GM19099 (cell line): ENCODE measurements around the gene FNDC5.

Source experiments
- POLR2A ChIP-seq: IDR thresholded peaks from 3 replicates; pipeline ENCODE4 v1.6.1; 2011; ENCODE audit warnings: low read depth; ENCODE audit not compliant: insufficient read length; ENCODE audit errors: extremely low read depth

The FNDC5 gene

GRCh38 chr1:32865639-32866405 is 4.9 kb downstream of the FNDC5 start:
- no peak for TF ChIP-seq POLR2A

GRCh38 chr1:32864375-32865019 is 6.2 kb downstream of the FNDC5 start:
- no peak for TF ChIP-seq POLR2A

GRCh38 chr1:32863881-32864245 is 6.8 kb downstream of the FNDC5 start:
- no peak for TF ChIP-seq POLR2A

- TF ChIP-seq POLR2A: no peak
Observed at GRCh38 chr1:32863218-32863880, 7.4 kb downstream of the FNDC5 start.

GRCh38 chr1:32861904-32862695 is 8.6 kb downstream of the FNDC5 start:
- TF ChIP-seq POLR2A: no peak

GRCh38 chr1:32860566-32860965 is 10.1 kb downstream of the FNDC5 start:
- TF ChIP-seq POLR2A: no peak

GRCh38 chr1:32859915-32860314 is 10.8 kb downstream of the FNDC5 start:
- TF ChIP-seq POLR2A: no peak

GRCh38 chr1:32858791-32859190 is 11.9 kb downstream of the FNDC5 start:
- TF ChIP-seq POLR2A: no peak

- no peak for TF ChIP-seq POLR2A
Observed at GRCh38 chr1:32858136-32858535, 12.6 kb downstream of the FNDC5 start.

GRCh38 chr1:32855861-32856617 is 14.7 kb downstream of the FNDC5 start:
- no peak for TF ChIP-seq POLR2A

GRCh38 chr1:32848354-32849063 is 22.2 kb downstream of the FNDC5 start:
- no peak for TF ChIP-seq POLR2A

GRCh38 chr1:32831878-32832277 is 38.8 kb downstream of the FNDC5 start:
- TF ChIP-seq POLR2A: no peak

GRCh38 chr1:32830092-32830852 is 40.4 kb downstream of the FNDC5 start:
- TF ChIP-seq POLR2A: no peak
